Endothelial cell of umbilical vein (primary cell): ENCODE measurements around the gene COMMD10. TPM values are rescaled to one million over a fixed set of nuclear protein-coding genes. Genes with fewer than 3 reads are reported as not detected.

Experiments
- BruUV-seq: library from RNA; stranded (reverse); fragments of 400-500 nt; replicated peaks from 2 replicates; lab custom pipeline; 2021; lab: Mats Ljungman, UMichigan
- CTCF ChIA-PET: fragments of 300-600, 350-600 bp; sonication (Branson Sonifier 250); formaldehyde crosslinking; loops from one replicate; lab custom pipeline; 2021; ENCODE audit warnings: antibody characterized with exemption, inconsistent platforms; lab: Charles Lee
- POLR2A ChIA-PET: fragments of 300-600, 350-600 bp; sonication (Branson Sonifier 250); formaldehyde crosslinking; loops from one replicate; lab custom pipeline; 2021; ENCODE audit warnings: antibody characterized with exemption, inconsistent platforms; lab: Charles Lee
- DNase-seq: peaks from one replicate; pipeline ENCODE4 v3.0.0-alpha.2; 2011; ENCODE audit warnings: low read depth, low spot score
- FAIRE-seq: peaks from 2 replicates; lab custom pipeline; 2011; peaks lifted over from hg19 to GRCh38; lab: Jason Lieb, UNC
- H2AFZ ChIP-seq: 2 replicates; pipeline ENCODE4 v1.6.0; 2012; ENCODE audit warnings: low read depth, low read length, control low read depth, inconsistent platforms
- H3K27ac ChIP-seq: 2 replicates; pipeline ENCODE4 v1.5.1; 2011; ENCODE audit warnings: low read depth, mild to moderate bottlenecking, control low read depth, low read length, moderate library complexity; ENCODE audit not compliant: insufficient read depth
- H3K27me3 ChIP-seq, 2 experiments: 2 replicates each; pipeline versions ENCODE4 v1.6.0 to v1.6.1; 2011; ENCODE audit warnings: low read length in 2 of 2, mixed read lengths in 1 of 2; ENCODE audit not compliant: control insufficient read depth in 2 of 2, insufficient read depth in 2 of 2
- H3K36me3 ChIP-seq, 2 experiments: 2 replicates in 1 of 2; 3 replicates in 1 of 2; pipeline ENCODE4 v1.5.1; 2011; ENCODE audit warnings: low read length in 2 of 2, mild to moderate bottlenecking in 1 of 2, moderate library complexity in 1 of 2; ENCODE audit not compliant: control insufficient read depth in 2 of 2, insufficient read depth in 2 of 2; ENCODE audit errors: extremely low read depth in 1 of 2
- H3K4me1 ChIP-seq: 3 replicates; pipeline ENCODE4 v1.5.1; 2011; ENCODE audit warnings: mild to moderate bottlenecking, low read length; ENCODE audit not compliant: control insufficient read depth, insufficient read depth; ENCODE audit errors: extremely low read depth
- H3K4me2 ChIP-seq: 2 replicates; pipeline ENCODE4 v1.6.1; 2011; ENCODE audit warnings: low read length, control low read depth, mixed read lengths; ENCODE audit not compliant: insufficient read depth
- H3K4me3 ChIP-seq, 3 experiments: fragments of 200-600 bp in 1 of 3; sonication (generic), shearing (Covaris generic) in 1 of 3; replicated peaks in 1 of 3; 2 replicates each; pipeline ENCODE4 v1.5.1; 2011 to 2016; ENCODE audit warnings: control low read depth in 3 of 3, low read length in 3 of 3, mild to moderate bottlenecking in 2 of 3, inconsistent platforms in 1 of 3, low read depth in 1 of 3, moderate library complexity in 1 of 3; ENCODE audit not compliant: insufficient read depth in 1 of 3
- H3K79me2 ChIP-seq: 2 replicates; pipeline ENCODE4 v1.6.0; 2012; ENCODE audit warnings: low read length, inconsistent platforms; ENCODE audit not compliant: control insufficient read depth, insufficient read depth
- H3K9ac ChIP-seq: replicated peaks from 2 replicates; pipeline ENCODE3; 2011; ENCODE audit warnings: low read length, control low read depth; ENCODE audit not compliant: insufficient read depth; ENCODE audit errors: extremely low read depth
- H3K9me1 ChIP-seq: replicated peaks from 3 replicates; pipeline ENCODE4 v1.6.0; 2011; ENCODE audit warnings: mild to moderate bottlenecking, low read length; ENCODE audit not compliant: control insufficient read depth, insufficient read depth; ENCODE audit errors: extremely low read depth
- H3K9me3 ChIP-seq: replicated peaks from 2 replicates; pipeline ENCODE4 v1.5.1; 2012; ENCODE audit warnings: low read length, inconsistent platforms; ENCODE audit not compliant: control insufficient read depth, insufficient read depth
- H4K20me1 ChIP-seq: replicated peaks from 2 replicates; pipeline ENCODE3; 2011; ENCODE audit warnings: mild to moderate bottlenecking, low read length; ENCODE audit not compliant: control insufficient read depth, insufficient read depth; ENCODE audit errors: extremely low read depth
- EZH2 ChIP-seq: IDR thresholded peaks from 2 replicates; pipeline ENCODE4 v1.6.1; 2012; ENCODE audit warnings: borderline replicate concordance, low read depth, mild to moderate bottlenecking, moderate library complexity, low read length, inconsistent platforms; ENCODE audit not compliant: severe bottlenecking
- FOS ChIP-seq: IDR thresholded peaks from 2 replicates; pipeline ENCODE4 v1.6.1; 2011; ENCODE audit warnings: mild to moderate bottlenecking, low read length, moderate library complexity, borderline replicate concordance; ENCODE audit not compliant: insufficient read depth
- GATA2 ChIP-seq: IDR thresholded peaks from 2 replicates; pipeline ENCODE4 v1.7.0; 2011; ENCODE audit warnings: low read depth, mild to moderate bottlenecking, moderate library complexity, mixed read lengths, low read length; ENCODE audit not compliant: insufficient read length, insufficient read depth
- JUN ChIP-seq: IDR thresholded peaks from 2 replicates; pipeline ENCODE4 v1.6.1; 2011; ENCODE audit warnings: borderline replicate concordance, low read depth; ENCODE audit not compliant: insufficient read length, insufficient read depth
- MYC ChIP-seq: IDR thresholded peaks from one replicate; pipeline ENCODE4 v1.6.1; 2011; ENCODE audit warnings: mild to moderate bottlenecking, low read depth, low read length
- POLR2A ChIP-seq: IDR thresholded peaks from 2 replicates; pipeline ENCODE4 v1.6.1; 2012; ENCODE audit warnings: low read depth, mild to moderate bottlenecking, control low read depth, low read length
- POLR2AphosphoS5 ChIP-seq: IDR thresholded peaks from 2 replicates; pipeline ENCODE4 v1.6.1; 2012; ENCODE audit warnings: low read depth, mild to moderate bottlenecking, control low read depth, low read length, moderate library complexity; ENCODE audit not compliant: insufficient read depth
- dilution Hi-C: fragments of 300-500 bp; cut with MboI; formaldehyde crosslinking; loops from one replicate; pipeline ENCODE4 v1.15.0; 2019; ENCODE audit warnings: low sequenced_read_pairs; ENCODE audit not compliant: extremely low pct_ligation_motif_present
- intact Hi-C: fragments of 100-400 bp; cut with micrococcal nuclease; formaldehyde crosslinking; loops from one replicate; pipeline ENCODE4 v1.10.0; 2022
- polyA plus RNA-seq, 4 experiments: library from polyadenylated mRNA; depleted of rRNA in 3 of 4; stranded (reverse) in 3 of 4; unstranded in 1 of 4; fragments of >200 nt; gene quantifications; 2 replicates each; pipeline versions ENCODE4 v1.2.1 to v1.2.3, GENCODE V29; 2011 to 2012; ENCODE audit warnings: missing spikeins in 1 of 4
- total RNA-seq: library from RNA; stranded (reverse); gene quantifications from 2 replicates; pipeline ENCODE4 v1.2.3, GENCODE V29; 2021
- TF ChIP-seq, protein P1 (sequence below): IDR thresholded peaks from 2 replicates; pipeline ENCODE4 v1.6.1; 2011; ENCODE audit not compliant: insufficient read depth, insufficient read length
- TF ChIP-seq, protein P2 (sequence below), 2 donors: IDR thresholded peaks; 1 replicate in 1 of 2; 2 replicates in 1 of 2; pipeline ENCODE4 v1.5.1; 2011; ENCODE audit warnings: low read length in 2 of 2, mild to moderate bottlenecking in 2 of 2, moderate library complexity in 2 of 2, control low read depth in 1 of 2, inconsistent platforms in 1 of 2, low read depth in 1 of 2; ENCODE audit not compliant: insufficient read depth in 1 of 2; ENCODE audit errors: extremely low read depth in 1 of 2

Gene COMMD10
- total and polyA plus RNA-seq, 2 donors (not counting 3 experiments of a cell fraction or from before 2014, with no cell fraction given): 12.5 to 27.0 TPM

DNA sequence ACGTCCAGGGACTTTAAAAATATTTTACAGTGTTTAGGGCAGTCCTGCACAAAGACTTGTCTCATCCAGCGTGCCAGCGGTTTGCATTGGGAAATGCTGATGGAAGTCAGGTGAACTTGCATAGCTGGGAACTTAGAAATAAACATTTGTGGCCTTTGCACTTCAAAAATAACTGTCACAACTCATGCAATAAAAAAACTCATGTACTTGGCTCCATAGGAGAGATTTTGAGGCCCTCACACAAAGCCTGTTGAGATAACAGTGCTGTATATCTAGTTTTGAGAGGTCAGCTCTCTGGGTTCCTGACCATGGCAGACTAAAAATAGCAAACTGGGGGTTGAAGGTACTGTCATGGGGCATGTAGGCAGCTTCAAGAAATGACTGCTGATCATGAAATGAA is 5.5 kb downstream of the COMMD10 start:
- FAIRE-seq: no peak
- Histone ChIP-seq H3K79me2 (peaks cover 27% of the 10 kb centered on the region), H3K4me1 (peaks cover 5% of the 10 kb centered on the region), H3K9me3 (no peaks in the 10 kb centered on the region), H3K9me1 (no peaks in the 10 kb centered on the region), H3K27ac (no peak overlapping the region), H3K27me3 (no peaks in the 10 kb centered on the region), H3K4me3 (no peak overlapping the region), H3K36me3 (peaks cover 4 to 12% of the 10 kb centered on the region in 2 experiments), H3K4me2 (no peak overlapping the region), H2AFZ (no peak overlapping the region), H4K20me1 (no peaks in the 10 kb centered on the region), H3K9ac (no peak overlapping the region)
- no peak for TF ChIP-seq FOS
- TF ChIP-seq, protein P1, sequence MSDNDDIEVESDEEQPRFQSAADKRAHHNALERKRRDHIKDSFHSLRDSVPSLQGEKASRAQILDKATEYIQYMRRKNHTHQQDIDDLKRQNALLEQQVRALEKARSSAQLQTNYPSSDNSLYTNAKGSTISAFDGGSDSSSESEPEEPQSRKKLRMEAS: no peak
- no peak for TF ChIP-seq GATA2
- no peak for TF ChIP-seq MYC
- no peak for TF ChIP-seq POLR2A
- TF ChIP-seq, protein P2, sequence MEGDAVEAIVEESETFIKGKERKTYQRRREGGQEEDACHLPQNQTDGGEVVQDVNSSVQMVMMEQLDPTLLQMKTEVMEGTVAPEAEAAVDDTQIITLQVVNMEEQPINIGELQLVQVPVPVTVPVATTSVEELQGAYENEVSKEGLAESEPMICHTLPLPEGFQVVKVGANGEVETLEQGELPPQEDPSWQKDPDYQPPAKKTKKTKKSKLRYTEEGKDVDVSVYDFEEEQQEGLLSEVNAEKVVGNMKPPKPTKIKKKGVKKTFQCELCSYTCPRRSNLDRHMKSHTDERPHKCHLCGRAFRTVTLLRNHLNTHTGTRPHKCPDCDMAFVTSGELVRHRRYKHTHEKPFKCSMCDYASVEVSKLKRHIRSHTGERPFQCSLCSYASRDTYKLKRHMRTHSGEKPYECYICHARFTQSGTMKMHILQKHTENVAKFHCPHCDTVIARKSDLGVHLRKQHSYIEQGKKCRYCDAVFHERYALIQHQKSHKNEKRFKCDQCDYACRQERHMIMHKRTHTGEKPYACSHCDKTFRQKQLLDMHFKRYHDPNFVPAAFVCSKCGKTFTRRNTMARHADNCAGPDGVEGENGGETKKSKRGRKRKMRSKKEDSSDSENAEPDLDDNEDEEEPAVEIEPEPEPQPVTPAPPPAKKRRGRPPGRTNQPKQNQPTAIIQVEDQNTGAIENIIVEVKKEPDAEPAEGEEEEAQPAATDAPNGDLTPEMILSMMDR (IDR thresholded peaks at IDR 0.05; ENCODE audit: extremely low read depth in 1 of 2, insufficient read depth in 1 of 2, low read depth in 1 of 2, low read length in 2 of 2): no peak
- no peak for TF ChIP-seq POLR2AphosphoS5
- no peak for TF ChIP-seq JUN
- no peak for TF ChIP-seq EZH2
- intact Hi-C loops (no loop called here), dilution Hi-C loops (no loop called here)
- no TSS peak for BruUV-seq
- CTCF ChIA-PET: no interaction called here
- no peak for DNase-seq
- POLR2A ChIA-PET: no interaction called here
